ENCODE measurements around the gene ING3.

DNA sequence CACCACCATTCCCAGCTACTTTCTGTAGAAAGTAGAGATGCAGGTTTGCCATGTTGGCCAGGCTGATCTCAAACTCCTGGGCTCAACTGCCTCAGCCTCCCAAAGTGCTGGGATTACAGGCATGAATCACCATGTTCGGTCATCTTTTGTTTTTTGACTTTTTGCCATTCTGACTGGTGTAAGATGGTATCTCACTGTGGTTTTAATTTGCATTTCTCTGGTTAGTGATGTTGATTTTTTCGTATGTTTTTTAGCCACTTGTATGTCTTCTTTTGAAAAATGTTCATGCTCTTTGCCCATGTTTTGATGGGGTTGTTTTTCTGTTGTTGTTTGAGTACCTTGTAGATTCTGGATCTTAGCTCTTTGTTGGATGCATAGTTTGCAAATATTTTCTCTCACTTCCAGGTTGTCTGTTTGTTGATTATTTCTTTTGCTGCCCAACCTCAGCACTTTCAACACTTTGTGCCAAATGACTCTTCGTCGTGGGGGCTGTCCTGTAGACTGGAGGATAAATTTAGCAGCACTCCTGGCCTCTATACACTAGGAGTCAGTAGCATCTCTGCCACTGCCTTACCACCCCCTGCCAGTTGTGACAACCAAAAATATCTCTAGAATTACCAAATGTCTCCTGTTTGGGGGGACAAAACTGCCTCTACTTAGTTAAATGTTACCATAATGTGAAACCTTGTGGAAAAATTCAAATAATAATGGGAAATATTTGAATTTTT lies 31.5 kb downstream of the ING3 start:
- TF ChIP-seq CTCF (IDR thresholded peaks at IDR 0.05) (no peak), POLR2A (IDR thresholded peaks at IDR 0.05) (no peak)

Data from heart left ventricle (tissue), 13 donors.